CD4-positive, alpha-beta T cell treated with Interleukin-12 subunit alpha and Interleukin-12 subunit beta, for 1 hour (primary cell): ENCODE data around the gene ZNF19.

ENCODE experiments used
- DNase-seq: peaks from one replicate; pipeline ENCODE4 v3.0.0-alpha.2; 2020

Gene ZNF19

DNA sequence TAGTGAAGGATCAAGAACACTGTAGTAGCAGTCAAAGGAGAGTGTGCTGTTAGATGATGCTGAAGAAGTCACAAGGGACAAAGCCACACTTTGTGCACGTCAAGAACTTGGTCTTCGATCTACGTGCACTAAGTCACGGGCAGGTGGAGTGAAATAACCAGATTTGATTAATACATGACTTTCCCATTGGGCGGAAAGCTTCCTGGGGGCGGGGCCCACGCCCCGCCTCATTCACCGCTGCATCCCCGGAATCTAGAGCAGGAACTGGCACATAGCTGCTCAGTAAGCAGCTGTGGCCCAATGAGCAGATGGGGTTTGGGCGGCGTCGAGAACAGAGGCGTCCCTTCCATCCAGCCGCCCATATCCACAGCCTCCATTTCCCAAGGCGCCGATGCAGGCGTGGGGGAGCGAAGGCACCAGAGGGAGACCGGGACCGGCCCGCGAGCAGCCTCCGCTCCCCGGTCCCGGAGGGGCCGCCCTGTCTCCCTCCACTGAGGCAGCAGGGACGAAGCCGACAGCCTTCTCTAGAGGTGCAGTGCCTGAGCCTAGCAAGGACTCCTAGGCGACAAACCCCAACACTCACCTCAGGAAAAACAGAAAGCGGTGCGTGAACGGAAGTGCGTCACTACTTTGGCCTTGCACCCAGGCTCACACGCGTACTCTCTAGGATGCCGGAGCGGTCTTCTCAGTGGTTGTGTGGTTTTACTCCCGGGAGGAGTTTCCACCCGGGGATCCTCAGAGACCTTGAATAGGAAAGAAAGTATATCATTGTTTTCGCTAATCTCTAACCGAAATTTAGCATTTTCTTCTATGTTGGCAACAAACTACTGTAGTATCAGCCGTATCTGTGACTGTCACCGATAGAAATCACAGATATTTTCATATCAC lies 4.9 kb downstream of the ZNF19 start:
- peak; percentile 87 for DNase-seq

- no peak for DNase-seq
Observed at GRCh38 chr16:71482569-71482968, 6.6 kb downstream of the ZNF19 start.

DNA sequence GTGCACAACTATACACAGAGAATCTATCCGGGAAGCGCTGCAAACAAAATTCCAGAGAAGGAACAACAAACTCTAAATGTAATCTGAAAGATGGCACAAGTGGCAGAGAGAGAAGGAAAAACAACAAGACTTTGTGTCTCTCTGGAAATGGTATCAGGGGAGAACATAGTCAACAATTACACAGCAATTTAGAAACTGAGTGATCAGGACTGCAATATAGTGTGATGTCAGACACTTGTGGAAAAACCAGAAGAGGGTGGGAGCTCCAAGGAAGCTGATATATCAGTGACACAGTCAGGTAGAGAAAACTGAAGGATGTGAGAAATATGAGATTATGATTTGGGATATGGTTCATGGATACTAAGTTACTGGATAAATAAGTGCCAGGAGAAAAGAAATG lies 8.2 kb downstream of the ZNF19 start:
- DNase-seq: no peak

GRCh38 chr16:71479420-71479819 lies 9.7 kb downstream of the ZNF19 start:
- no peak for DNase-seq

DNA sequence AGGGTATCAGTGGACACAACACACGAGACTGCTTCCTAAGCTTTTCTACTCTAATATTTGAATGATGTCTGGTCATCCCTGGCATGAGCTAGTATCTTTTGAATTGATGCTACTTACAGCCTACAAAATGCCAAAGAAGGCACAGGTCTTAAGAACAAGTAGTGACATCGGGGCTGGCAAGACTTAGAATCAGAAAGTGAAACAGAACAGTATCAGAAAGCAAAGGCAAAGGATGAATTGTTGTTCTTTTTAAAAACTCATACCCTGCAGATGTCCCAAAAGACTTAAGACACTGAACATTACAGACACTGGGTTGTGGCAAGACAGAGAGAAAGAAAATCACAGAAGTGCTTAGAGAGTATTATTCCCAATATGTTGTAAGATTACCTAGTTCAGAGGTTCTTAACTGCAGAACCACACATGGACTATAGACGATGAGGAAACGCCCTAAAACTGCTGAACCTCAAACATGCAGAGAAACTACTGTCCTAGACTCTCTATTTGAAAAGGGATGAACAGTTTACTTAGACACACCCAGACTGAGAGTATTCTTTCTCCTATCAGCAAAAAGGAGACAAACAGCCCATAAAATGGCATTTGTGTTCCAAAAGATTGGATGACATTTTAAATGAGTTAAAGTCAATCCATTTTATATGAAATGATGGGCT lies 12.5 kb downstream of the ZNF19 start:
- no peak for DNase-seq

- no peak for DNase-seq
Observed at GRCh38 chr16:71474864-71475263, 14.3 kb downstream of the ZNF19 start.

- DNase-seq: no peak
Observed at GRCh38 chr16:71473891-71474290, 15.2 kb downstream of the ZNF19 start.

DNA sequence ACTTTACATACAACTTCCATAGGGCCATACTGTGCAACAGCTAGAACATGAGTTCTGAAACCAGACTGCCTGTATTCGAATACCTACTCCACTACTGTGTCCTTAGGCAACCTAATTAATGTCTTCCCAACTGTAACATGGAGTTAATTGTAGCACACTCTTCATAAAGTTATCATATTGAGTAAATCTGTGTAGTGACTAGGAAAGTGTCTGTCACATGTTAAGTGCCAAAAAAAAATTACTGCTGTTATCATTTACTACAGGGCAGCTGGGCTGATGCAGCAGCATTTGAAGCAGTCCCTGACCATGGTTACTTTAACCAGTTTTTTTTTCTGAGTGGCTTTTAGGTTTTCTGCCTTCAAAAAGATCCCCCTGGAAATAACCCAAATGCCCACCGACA lies 16.2 kb downstream of the ZNF19 start:
- no peak for DNase-seq

- DNase-seq: no peak
Observed at GRCh38 chr16:71472051-71472450, 17.1 kb downstream of the ZNF19 start.

DNA sequence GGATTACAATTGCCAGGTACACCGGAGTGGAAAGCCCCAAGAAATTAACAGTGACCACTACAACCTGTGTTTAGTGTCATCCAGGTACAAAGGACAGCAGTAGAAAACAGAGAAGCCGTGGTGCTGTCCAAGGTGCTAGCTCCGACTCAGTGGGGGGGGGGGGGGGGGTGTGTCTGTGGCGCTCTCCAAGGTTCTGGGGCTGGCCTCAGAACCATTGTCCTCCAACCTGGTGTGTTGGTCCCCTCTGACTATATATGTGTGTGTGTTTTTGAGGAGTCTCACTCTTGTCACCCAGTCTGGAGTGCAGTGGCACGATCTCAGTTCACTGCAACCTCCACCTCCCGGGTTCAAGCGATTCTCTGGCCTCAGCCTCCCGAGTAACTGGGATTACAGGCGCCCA lies 21.3 kb downstream of the ZNF19 start:
- peak; percentile 42 for DNase-seq

- no peak for DNase-seq
Observed at GRCh38 chr16:71464231-71464630, 24.9 kb downstream of the ZNF19 start.

DNA sequence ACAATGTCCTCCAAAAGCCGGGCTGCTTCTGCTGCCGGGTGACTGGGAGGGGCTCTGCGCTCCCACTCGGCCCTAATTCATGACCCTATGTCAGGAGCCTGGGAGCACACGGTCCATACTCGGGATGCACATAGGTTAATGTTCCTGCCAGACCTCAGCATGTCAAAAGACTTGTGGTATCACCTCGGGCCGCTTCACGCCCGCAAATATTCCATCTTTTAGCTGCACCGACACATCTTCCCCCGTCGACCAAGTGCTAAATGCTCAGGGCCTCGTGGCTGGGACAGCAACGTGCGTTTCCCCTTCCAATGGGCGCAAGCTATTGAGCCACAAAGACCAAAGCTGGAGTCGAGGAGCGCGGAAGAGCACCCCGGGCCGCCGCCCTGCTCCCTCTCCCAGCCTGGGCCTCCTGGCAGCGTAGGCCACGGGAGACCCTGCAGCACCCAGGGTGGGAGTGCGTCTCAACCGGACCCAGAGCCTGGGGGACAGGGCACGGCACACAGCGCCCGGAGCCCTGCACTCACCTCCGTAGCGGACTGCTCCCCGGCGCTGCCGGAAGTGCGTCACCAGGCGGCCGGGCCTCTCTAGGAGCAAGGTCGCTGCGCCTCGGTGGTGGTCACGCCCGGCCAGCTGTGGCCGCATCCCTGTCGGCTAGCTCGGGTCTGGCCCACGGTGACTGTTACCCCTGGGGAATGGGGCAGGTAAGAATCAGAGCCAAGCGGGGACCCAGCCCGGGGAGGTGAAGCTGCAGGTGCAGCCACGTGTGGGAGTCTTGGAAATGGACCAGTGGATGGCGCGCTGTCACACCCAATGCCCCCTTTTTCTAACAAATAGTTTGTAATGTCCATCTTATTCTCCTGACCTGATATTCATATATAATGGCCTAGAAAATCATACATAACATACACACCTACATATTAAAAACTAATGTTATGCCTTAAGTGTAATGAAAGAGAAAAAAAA lies 27.2 kb downstream of the ZNF19 start, which contains the start of gene ZNF23:
ZNF23 (minus strand) TSS at position 562 of the 963 bp plus-strand sequence. CDS start 5,451 bp downstream, outside the sequence.
- DNase-seq: peak; percentile 82

DNA sequence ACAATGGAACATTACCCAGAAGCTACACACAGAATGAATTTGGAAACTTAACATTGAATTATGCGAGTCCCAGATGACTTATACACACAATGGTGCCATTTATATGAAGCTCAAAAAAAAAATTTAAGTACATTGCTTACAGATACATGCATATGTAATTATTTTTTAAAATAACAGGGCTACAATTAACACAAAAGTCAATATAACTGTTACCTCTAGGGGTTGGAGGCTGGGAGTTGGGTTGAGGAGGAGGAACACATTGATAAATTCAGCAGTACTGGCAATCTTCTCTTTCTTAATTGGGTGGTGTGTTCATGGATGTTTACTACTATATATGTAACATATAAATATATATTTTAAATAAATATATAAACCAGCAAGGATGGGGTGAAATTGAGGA lies 28.2 kb downstream of the ZNF19 start:
- no peak for DNase-seq

- no peak for DNase-seq
Observed at GRCh38 chr16:71460236-71460635, 28.9 kb downstream of the ZNF19 start.

- no peak for DNase-seq
Observed at GRCh38 chr16:71459510-71459909, 29.6 kb downstream of the ZNF19 start.

DNA sequence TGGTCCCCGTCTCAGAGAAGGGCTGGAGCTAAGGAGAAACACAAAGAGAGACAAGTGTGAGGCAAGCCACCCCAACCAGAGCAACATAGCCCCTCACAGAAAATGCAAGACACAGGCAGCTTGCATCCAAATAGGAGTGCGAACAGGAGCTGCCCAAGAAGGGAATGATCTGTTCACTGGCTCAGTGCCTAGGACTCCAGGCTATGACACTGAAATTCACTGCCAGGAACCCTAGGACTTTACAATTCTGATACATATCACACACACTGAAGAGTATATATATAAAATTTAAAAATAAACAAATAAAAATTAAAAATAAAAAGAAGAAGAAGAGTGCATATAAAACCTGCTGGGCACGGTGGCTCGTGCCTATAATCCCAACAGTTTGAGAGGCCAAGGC lies 32.3 kb downstream of the ZNF19 start:
- no peak for DNase-seq

GRCh38 chr16:71453036-71453435 lies 36.1 kb downstream of the ZNF19 start:
- no peak for DNase-seq

- DNase-seq: no peak
Observed at GRCh38 chr16:71449020-71449419, 40.1 kb downstream of the ZNF19 start.

DNA sequence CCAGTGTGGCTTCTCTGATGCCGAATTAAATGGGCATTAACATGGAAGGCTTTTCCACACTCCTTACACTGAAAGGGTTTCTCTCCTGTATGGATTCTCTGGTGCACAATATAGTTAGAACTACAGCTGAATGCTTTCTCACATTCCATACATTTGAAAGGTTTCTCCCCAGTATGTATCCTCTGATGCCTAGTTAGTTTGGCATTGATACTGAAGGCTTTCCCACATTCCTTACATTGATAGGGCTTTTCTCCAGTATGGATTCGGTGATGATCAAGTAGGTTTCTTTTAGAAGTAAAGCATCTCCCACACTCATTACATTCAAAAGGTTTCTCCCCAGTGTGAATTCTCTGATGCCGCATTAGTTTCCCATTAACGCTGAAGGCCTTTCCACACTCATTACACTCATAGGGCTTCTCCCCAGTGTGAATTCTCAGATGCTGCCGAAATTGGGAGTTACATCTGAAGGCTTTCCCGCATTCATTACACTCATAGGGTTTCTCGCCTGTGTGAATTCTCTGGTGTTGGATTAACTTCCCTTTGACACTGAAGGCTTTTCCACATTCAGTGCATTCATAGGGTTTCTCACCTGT lies 40.8 kb downstream of the ZNF19 start:
- DNase-seq: no peak

DNA sequence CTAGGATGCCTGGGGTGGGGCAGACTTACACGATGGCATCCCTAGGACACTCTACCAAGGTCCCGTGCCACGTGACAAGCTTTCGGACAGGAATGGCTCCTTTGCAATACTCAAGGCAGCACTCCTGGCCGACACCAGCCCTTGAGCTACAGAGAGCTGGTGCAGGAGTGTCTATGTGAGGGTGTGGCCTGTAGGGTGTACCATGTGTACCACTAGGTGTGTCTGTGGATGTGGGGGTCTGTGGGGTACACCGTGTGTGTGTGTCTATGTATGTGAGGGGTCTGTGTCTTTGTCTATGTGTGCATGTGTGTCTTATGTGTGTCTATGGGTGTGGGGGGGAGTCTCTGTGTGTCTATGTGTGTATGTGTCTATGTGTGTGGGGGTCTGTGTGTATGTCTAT lies 45.4 kb downstream of the ZNF19 start:
- no peak for DNase-seq

GRCh38 chr16:71442051-71442440 lies 47.1 kb downstream of the ZNF19 start, which contains the start of gene TLE7:
Gene TLE7 (minus strand): TSS chr16:71442054. CDS start chr16:71433324, 8,730 bp downstream.
- DNase-seq: no peak

DNA sequence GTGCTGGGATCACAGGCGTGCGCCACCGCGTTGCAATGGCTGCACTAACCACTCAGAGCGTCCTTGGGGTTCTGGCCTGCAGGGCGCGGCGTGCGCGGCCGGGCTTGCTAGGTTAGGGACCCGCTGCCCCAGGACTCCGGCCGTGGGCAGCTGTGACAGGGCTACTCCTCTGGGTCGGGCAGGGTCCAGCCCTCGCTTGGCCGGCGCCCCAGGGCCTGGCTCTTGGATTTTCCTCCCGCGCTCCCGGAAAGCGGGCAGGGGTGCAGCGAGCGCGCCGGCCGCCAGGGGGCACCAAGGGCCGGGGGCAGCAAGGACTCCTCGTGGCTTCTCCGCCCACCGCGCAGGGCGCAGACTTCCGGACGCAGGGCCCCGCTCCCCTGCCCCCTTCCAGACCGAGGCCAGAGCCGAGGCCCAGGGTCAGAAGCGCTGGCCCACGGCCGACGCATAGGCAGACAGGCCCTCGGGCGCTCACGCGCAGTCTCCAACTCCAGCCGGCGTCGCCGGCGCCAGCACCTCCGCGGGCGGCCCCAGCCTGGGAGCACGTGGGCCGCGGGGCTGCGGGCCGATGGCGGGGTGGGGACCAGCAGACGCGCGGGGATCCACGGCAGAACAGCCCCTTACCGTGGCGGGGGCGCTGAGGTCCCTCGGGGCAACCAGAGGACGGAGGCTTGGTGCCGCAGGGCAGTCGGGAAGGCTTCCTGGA lies 47.6 kb downstream of the ZNF19 start:
- DNase-seq: peak; percentile 15
